Measurements from ENCODE around the gene AMBRA1. TPM values are rescaled to one million over a fixed set of nuclear protein-coding genes. Genes with fewer than 3 reads are reported as not detected.
"Not testable (repeated sequence)": the region's sequence is repeated elsewhere in the genome, so short reads cannot be mapped to it uniquely, and the experiment has no call there.

AMBRA1 gene
- total and polyA plus RNA-seq, 2 donors (not counting 3 experiments of a cell fraction or from before 2014, with no cell fraction given), result 18.4 to 32.4 TPM

DNA sequence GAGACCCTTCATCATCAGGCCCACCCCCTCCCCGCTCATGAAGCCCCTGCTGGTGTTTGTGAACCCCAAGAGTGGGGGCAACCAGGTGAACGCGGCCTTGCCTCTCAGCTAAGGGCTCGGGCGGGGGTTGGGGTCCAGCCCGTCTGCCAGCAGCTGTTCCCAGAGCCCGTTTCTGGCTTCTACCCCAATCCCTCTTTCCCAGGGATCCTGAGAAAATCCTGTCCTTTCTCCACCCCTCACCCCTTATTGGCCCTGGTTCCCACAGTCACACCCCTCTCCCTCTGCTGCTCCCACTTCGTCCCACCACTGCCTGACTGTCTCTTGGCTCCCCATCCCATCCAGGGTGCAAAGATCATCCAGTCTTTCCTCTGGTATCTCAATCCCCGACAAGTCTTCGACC is 221.7 kb downstream of the AMBRA1 start:
- CTCF ChIA-PET, result no interaction called here
- no peak overlapping the region for H2AFZ ChIP-seq (ENCODE audit: low read depth, low read length)
- FAIRE-seq, result no peak
- H3K79me2 ChIP-seq (ENCODE audit: control insufficient read depth, insufficient read depth, low read length), result no peaks in the 10 kb centered on the region
- H3K9me3 ChIP-seq (replicated peaks; ENCODE audit: control insufficient read depth, insufficient read depth, low read length), result no peaks in the 10 kb centered on the region
- no peak overlapping the region for H3K4me3 ChIP-seq (replicated peaks in 1 of 3; ENCODE audit: insufficient read depth in 1 of 3, low read depth in 1 of 3, low read length in 3 of 3)
- dilution Hi-C loops (cut with MboI; ENCODE audit: extremely low pct_ligation_motif_present, low sequenced_read_pairs), result no loop called here
- H3K27me3 ChIP-seq (ENCODE audit: control insufficient read depth in 2 of 2, insufficient read depth in 2 of 2, low read length in 2 of 2), result no peaks in the 10 kb centered on the region
- intact Hi-C loops (cut with micrococcal nuclease), result no loop called here
- BruUV-seq (replicated peaks), result no TSS peak
- no peak for DNase-seq (ENCODE audit: low read depth, low spot score)
- no peak overlapping the region for H3K9ac ChIP-seq (replicated peaks; ENCODE audit: extremely low read depth, insufficient read depth, low read length)
- POLR2A ChIA-PET, result no interaction called here
- no peaks in the 10 kb centered on the region for H3K9me1 ChIP-seq (replicated peaks; ENCODE audit: control insufficient read depth, extremely low read depth, insufficient read depth, low read length)
- no peak overlapping the region for H3K4me2 ChIP-seq (ENCODE audit: insufficient read depth, low read length)
- TF ChIP-seq POLR2AphosphoS5 (IDR thresholded peaks at IDR 0.05; ENCODE audit: insufficient read depth, low read depth, low read length) (no peak), FOS (IDR thresholded peaks at IDR 0.05; ENCODE audit: borderline replicate concordance, insufficient read depth, low read length) (no peak), JUN (IDR thresholded peaks at IDR 0.05; ENCODE audit: borderline replicate concordance, insufficient read depth, insufficient read length, low read depth) (no peak), GATA2 (IDR thresholded peaks at IDR 0.05; ENCODE audit: insufficient read depth, insufficient read length, low read depth, low read length) (no peak)
- TF ChIP-seq, protein P1, sequence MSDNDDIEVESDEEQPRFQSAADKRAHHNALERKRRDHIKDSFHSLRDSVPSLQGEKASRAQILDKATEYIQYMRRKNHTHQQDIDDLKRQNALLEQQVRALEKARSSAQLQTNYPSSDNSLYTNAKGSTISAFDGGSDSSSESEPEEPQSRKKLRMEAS (IDR thresholded peaks at IDR 0.05; ENCODE audit: insufficient read depth, insufficient read length), result no peak
- H4K20me1 ChIP-seq (replicated peaks; ENCODE audit: control insufficient read depth, extremely low read depth, insufficient read depth, low read length), result no peaks in the 10 kb centered on the region
- peaks cover 3 to 37% of the 10 kb centered on the region in 2 experiments for H3K36me3 ChIP-seq (ENCODE audit: control insufficient read depth in 2 of 2, extremely low read depth in 1 of 2, insufficient read depth in 2 of 2, low read length in 2 of 2)
- H3K4me1 ChIP-seq (ENCODE audit: control insufficient read depth, extremely low read depth, insufficient read depth, low read length), result no peaks in the 10 kb centered on the region
- no peak overlapping the region for H3K27ac ChIP-seq (ENCODE audit: insufficient read depth, low read depth, low read length)

DNA sequence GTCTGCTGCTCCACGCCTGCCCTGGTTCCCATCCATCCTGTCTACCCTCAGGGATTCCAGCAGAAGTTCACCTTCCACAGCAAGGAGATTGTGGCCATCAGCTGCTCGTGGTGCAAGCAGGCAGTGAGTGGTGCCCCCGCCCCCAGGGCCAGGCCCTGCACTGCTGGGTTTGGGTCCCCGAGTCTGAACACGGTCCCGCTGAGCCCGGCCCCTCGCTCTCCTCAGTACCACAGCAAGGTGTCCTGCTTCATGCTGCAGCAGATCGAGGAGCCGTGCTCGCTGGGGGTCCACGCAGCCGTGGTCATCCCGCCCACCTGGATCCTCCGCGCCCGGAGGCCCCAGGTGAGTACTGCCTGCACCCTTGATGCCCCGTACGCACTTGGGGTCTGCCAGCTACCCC is 222.6 kb downstream of the AMBRA1 start:
- H4K20me1 ChIP-seq (replicated peaks; ENCODE audit: control insufficient read depth, extremely low read depth, insufficient read depth, low read length); dilution Hi-C loops (cut with MboI; ENCODE audit: extremely low pct_ligation_motif_present, low sequenced_read_pairs); H3K79me2 ChIP-seq (ENCODE audit: control insufficient read depth, insufficient read depth, low read length); BruUV-seq (replicated peaks); H3K4me1 ChIP-seq (ENCODE audit: control insufficient read depth, extremely low read depth, insufficient read depth, low read length); H3K9me3 ChIP-seq (replicated peaks; ENCODE audit: control insufficient read depth, insufficient read depth, low read length); H3K4me3 ChIP-seq (replicated peaks in 1 of 3; ENCODE audit: insufficient read depth in 1 of 3, low read depth in 1 of 3, low read length in 3 of 3); H2AFZ ChIP-seq (ENCODE audit: low read depth, low read length); H3K27me3 ChIP-seq (ENCODE audit: control insufficient read depth in 2 of 2, insufficient read depth in 2 of 2, low read length in 2 of 2); H3K27ac ChIP-seq (ENCODE audit: insufficient read depth, low read depth, low read length); DNase-seq (ENCODE audit: low read depth, low spot score); H3K9me1 ChIP-seq (replicated peaks; ENCODE audit: control insufficient read depth, extremely low read depth, insufficient read depth, low read length); intact Hi-C loops (cut with micrococcal nuclease); H3K4me2 ChIP-seq (ENCODE audit: insufficient read depth, low read length); POLR2A ChIA-PET; FAIRE-seq; H3K9ac ChIP-seq (replicated peaks; ENCODE audit: extremely low read depth, insufficient read depth, low read length): not testable (repeated sequence)
- H3K36me3 ChIP-seq (ENCODE audit: control insufficient read depth in 2 of 2, extremely low read depth in 1 of 2, insufficient read depth in 2 of 2, low read length in 2 of 2), result peaks cover 0 to 31% of the 10 kb centered on the region in 2 experiments
- CTCF ChIA-PET, result interaction anchor here (1.0 to 1.5 kb wide), 2 partner anchors 12 to 165 kb away, joined by 3 read pairs; no protein-coding TSS in a partner anchor
